Large intestine (tissue), 1 donor: ENCODE data around the gene SLC1A1. TPM values are rescaled to one million over a fixed set of nuclear protein-coding genes. Genes with fewer than 3 reads are reported as not detected.

Source experiments
- polyA plus RNA-seq: library from polyadenylated mRNA; unstranded; fragments of 120-200 nt; gene quantifications from one replicate; pipeline ENCODE4 v1.2.1, GENCODE V29; 2013

Gene SLC1A1
- polyA plus RNA-seq, 1 donor: 42.5 TPM

Other genes with a start within 250 kb of the SLC1A1 start
- gene GLIS3, start 190.4 kb upstream of the SLC1A1 start, polyA plus RNA-seq: 2.5 TPM
- 17.8 TPM for gene PLPP6, start 171.8 kb downstream of the SLC1A1 start, polyA plus RNA-seq
- gene SPATA6L, start 176.0 kb downstream of the SLC1A1 start, polyA plus RNA-seq: 7.2 TPM
- 16.4 TPM for gene CDC37L1, start 189.1 kb downstream of the SLC1A1 start, polyA plus RNA-seq